ENCODE data around the gene NEK6. TPM values are rescaled to one million over a fixed set of nuclear protein-coding genes. Genes with fewer than 3 reads are reported as not detected.
A peak's percentile ranks its signal among the peaks of the same experiment; 100 is the strongest.

Gene NEK6
- total RNA-seq, 4 donors from 2014 or later: 2.0 to 15.3 (median 7.3) TPM

DNA sequence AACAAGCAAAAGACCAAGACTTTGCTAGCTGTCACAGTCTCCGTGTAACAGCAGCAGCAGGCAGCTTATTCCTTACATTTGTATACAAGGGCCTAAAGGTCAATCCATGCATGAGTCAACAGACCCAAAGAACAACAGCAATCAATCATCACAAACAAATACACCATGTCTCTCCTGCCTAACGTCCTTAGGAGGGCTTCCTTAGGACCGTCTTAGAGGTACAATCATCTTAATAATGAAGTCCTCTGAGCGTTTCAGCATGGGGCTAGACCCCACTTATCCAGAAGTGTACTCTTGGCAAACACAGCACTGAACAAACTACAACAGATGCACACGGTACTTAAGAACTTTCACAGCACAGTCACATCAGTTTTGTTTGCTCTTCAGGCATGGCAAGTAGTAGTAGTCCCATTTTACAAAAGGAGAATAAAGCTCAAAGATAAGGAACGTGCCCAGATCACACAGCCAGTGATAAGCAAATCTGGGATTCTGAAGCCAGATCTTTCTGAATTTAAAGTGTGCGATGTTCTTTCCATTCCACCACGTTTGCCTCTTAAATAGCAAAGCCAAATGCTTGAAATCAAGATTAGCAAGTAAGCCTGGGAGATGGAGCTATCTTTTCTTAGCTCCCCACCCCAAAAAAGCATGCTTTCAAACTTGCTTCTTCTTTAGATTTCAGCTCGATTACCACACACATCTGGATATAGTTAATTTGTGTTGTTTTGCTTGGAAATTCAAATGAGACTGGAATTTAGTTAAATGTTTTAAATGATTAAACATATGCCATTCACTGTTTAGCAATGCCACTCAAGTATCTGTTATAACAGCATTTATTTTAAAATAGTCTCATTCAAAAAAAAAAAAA, 133.3 kb downstream of the NEK6 start:
- Histone ChIP-seq H3K27me3 (no peaks in the 10 kb centered on the region), H3K4me1 (peaks cover 8 to 62% (median 14%) of the 10 kb centered on the region in 3 donors), H3K9me3 (no peaks in the 10 kb centered on the region), H3K27ac (no peak overlapping the region), H3K36me3 (peaks cover 0 to 21% (median 0%) of the 10 kb centered on the region in 3 donors), H3K4me3 (no peak overlapping the region)
- TF ChIP-seq POLR2A (IDR thresholded peaks at IDR 0.05): no peak
- TF ChIP-seq CTCF (IDR thresholded peaks at IDR 0.05): no peak
- intact Hi-C loops (cut with DNase I): loop anchor here (10.0 kb wide), 1 partner anchor 266 kb away; no protein-coding TSS in a partner anchor
- DNase-seq: no peak
- 65 to 68% methylated on average over 9 of the region's 9 CpGs for WGBS, 2 donors

GRCh38 chr9:124392254-124392870, 134.6 kb downstream of the NEK6 start:
- no peaks in the 10 kb centered on the region for H3K27me3 ChIP-seq
- 52 to 76% methylated on average over 6 to 12 of the region's 12 CpGs for WGBS, 2 donors
- H3K9me3 ChIP-seq: no peaks in the 10 kb centered on the region
- intact Hi-C loops (cut with DNase I): loop anchor here (10.0 kb wide), 1 partner anchor 268 kb away; no protein-coding TSS in a partner anchor
- H3K36me3 ChIP-seq: peaks cover 0 to 34% (median 0%) of the 10 kb centered on the region in 3 donors
- H3K4me1 ChIP-seq: peaks cover 8 to 62% (median 14%) of the 10 kb centered on the region in 3 donors
- no peak overlapping the region for H3K27ac ChIP-seq
- H3K4me3 ChIP-seq: no peak overlapping the region
- TF ChIP-seq CTCF (IDR thresholded peaks at IDR 0.05) (no peak), POLR2A (IDR thresholded peaks at IDR 0.05) (no peak)
- DNase-seq: no peak

DNA sequence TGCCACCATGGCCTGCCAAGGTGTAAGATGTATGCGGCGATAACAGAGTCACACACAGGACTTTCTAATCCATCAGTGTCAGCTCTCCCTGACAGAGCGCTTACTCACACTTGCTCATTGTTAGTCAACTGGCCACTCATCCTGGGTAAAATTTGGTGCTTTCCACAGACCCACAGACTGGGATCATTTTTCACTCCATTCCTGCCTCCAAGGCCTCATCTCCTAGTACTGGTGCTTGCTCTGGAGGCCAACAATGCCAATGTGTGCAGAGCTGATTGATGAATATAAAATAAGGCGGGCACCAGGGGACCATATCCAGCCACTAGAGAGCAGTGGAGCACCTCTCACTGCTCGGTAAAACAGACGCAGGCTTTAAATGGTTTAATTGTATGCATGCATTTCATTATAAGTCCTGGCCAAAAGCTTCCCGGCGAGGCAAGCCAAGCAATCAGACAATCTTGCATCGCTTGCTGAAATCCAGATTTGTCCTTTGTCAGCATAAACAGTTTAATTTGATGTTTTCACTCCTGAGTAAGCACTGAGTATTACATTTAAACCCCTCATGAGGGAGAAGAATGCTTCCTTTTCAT, 135.2 kb downstream of the NEK6 start:
- TF ChIP-seq CTCF (IDR thresholded peaks at IDR 0.05): peak in 3 of 6 experiments; percentile 13 to 46 (median 35)
- TF ChIP-seq POLR2A (IDR thresholded peaks at IDR 0.05): no peak
- H3K4me1 ChIP-seq: peaks cover 8 to 60% (median 14%) of the 10 kb centered on the region in 3 donors
- intact Hi-C loops (cut with DNase I): loop anchor here (10.0 kb wide), 1 partner anchor 268 kb away; no protein-coding TSS in a partner anchor
- H3K27ac ChIP-seq: no peak overlapping the region
- no peaks in the 10 kb centered on the region for H3K27me3 ChIP-seq
- 28 to 32% methylated on average over 9 of the region's 9 CpGs for WGBS, 2 donors
- no peaks in the 10 kb centered on the region for H3K9me3 ChIP-seq
- no peak for DNase-seq
- H3K36me3 ChIP-seq: peaks cover 0 to 34% (median 0%) of the 10 kb centered on the region in 3 donors
- no peak overlapping the region for H3K4me3 ChIP-seq

DNA sequence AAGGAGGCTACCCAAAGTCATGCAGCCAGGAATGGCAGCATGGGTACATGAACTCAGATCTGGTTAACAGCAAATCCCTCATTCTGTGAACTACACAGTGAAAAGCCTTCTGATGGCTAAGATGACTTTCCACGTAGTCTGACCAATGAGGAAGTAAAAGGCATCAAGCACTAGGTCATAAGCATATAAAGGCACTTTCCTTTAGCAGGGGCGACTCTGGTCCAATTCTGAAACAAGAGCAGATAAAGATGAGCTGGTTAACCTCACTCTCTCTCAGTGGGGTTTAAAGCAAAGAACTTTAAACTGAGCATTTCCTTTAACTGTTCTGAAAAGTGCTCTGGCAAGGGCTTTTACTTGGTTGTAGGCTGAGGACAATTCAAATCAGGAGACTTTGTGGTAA, 136.4 kb downstream of the NEK6 start:
- intact Hi-C loops (cut with DNase I): loop anchor here (10.0 kb wide), 1 partner anchor 269 kb away; no protein-coding TSS in a partner anchor
- no peaks in the 10 kb centered on the region for H3K9me3 ChIP-seq
- H3K4me1 ChIP-seq: peaks cover 8 to 50% (median 14%) of the 10 kb centered on the region in 3 donors
- WGBS, 2 donors: 58 to 63% methylated on average over 2 of the region's 2 CpGs
- H3K27ac ChIP-seq: no peak overlapping the region
- H3K27me3 ChIP-seq: no peaks in the 10 kb centered on the region
- H3K36me3 ChIP-seq: peaks cover 0 to 36% (median 0%) of the 10 kb centered on the region in 3 donors
- H3K4me3 ChIP-seq: no peak overlapping the region
- no peak for DNase-seq
- TF ChIP-seq POLR2A (IDR thresholded peaks at IDR 0.05) (no peak), CTCF (IDR thresholded peaks at IDR 0.05) (no peak)

All from esophagus squamous epithelium (tissue), 5 donors.